Measurements from ENCODE around the gene GLYR1. TPM values are rescaled to one million over a fixed set of nuclear protein-coding genes. Genes with fewer than 3 reads are reported as not detected.

Gene GLYR1
- total RNA-seq, 2 donors from 2014 or later: 112 to 134 TPM

DNA sequence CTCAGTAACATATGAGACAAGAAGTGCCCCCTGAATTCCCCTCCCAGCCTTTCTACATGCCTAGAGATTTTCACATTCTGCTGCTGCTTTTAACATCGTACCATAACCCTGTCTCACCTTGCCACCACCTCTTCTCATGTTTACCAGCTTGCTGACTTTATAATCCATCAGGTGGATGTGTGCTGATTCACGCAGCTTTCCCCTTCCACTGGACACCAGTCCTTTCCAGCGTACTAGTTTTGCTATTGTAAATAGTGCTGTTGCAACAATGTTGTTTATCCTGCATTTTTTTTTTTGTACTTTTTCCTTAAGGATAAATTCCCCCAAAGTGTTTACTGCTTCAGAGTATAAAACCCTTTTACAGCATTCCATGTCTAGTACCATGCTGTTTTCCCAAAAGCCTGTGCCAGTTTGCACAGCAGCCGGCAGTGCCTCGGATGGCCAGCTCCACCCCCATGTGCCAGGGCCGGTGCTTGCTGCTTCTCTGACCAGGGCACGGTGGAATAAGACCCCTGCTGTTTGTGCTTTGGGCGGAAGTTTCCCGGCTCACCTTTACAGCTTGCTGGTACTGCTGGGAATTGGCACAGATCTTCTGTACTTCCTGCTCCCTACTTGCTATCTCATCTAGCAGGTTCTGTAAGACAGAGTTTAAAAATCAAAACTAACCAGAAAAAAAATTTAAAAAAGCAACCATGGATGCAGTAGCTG is 41.5 kb upstream of the GLYR1 start:
- Histone ChIP-seq H3K9ac (ENCODE audit: low read depth in 2 of 2, low read length in 2 of 2) (no peak overlapping the region), H3K36me3 (peaks cover 13% of the 10 kb centered on the region), H3K4me3 (no peak overlapping the region), H3K27ac (no peak overlapping the region), H3K9me3 (no peaks in the 10 kb centered on the region), H3K27me3 (no peaks in the 10 kb centered on the region), H3K4me1 (no peaks in the 10 kb centered on the region)
- TF ChIP-seq CTCF (IDR thresholded peaks at IDR 0.05): no peak
- intact Hi-C loops (cut with DNase I): no loop called here
- no peak for DNase-seq

DNA sequence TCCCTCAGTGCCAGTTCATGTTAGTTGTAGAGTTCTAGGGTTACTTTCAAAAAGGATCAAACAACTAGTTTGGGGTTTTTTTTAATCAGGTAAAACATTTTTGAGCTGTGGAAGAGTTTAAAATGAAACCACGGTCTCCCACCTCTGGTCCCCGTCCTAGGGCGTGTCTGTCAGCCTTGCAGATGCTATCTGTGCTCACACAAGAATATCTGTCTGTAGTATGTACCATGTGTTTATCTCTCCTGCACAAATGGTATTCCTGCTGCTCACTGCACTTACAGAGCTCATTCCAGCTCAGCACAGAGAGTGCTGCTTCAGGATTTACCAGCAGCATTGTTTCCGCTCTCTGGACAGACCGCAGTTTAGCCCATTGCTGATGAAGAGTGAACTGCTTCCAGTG is 39.1 kb upstream of the GLYR1 start:
- no peak for DNase-seq
- intact Hi-C loops (cut with DNase I): no loop called here
- no peak for TF ChIP-seq CTCF (IDR thresholded peaks at IDR 0.05)
- Histone ChIP-seq H3K9ac (ENCODE audit: low read depth in 2 of 2, low read length in 2 of 2) (no peak overlapping the region), H3K27ac (no peak overlapping the region), H3K36me3 (peaks cover 18% of the 10 kb centered on the region), H3K27me3 (no peaks in the 10 kb centered on the region), H3K4me1 (no peaks in the 10 kb centered on the region), H3K9me3 (no peaks in the 10 kb centered on the region), H3K4me3 (no peak overlapping the region)

GRCh38 chr16:4884972-4885874 is 38.1 kb upstream of the GLYR1 start:
- Histone ChIP-seq H3K27ac (no peak overlapping the region), H3K9ac (ENCODE audit: low read depth in 2 of 2, low read length in 2 of 2) (no peak overlapping the region), H3K4me1 (no peaks in the 10 kb centered on the region), H3K27me3 (no peaks in the 10 kb centered on the region), H3K4me3 (no peak overlapping the region), H3K36me3 (peaks cover 26% of the 10 kb centered on the region), H3K9me3 (no peaks in the 10 kb centered on the region)
- intact Hi-C loops (cut with DNase I): no loop called here
- no peak for TF ChIP-seq CTCF (IDR thresholded peaks at IDR 0.05)
- DNase-seq: no peak

DNA sequence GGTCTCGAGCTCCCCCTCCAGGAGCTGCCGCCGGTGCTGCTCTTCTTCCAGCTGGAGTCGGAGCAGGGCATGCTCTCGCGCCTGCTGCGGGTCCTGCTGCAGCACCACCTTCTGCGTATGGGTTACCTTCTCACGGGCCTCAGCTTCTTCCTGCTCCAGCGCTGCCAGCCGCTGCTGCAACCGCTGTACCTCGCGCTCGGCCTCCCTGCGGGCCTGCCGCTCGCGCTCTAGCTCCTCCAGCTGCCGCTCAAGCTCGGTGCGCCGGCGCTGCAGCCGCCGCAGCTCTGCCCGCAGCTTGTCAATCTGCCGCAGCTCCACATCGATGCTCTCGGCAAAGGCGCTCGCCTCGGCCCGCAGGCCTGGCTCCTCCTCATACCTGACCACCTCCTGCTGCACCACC is 37.1 kb upstream of the GLYR1 start:
- no peaks in the 10 kb centered on the region for H3K4me1 ChIP-seq
- H3K9ac ChIP-seq (ENCODE audit: low read depth in 2 of 2, low read length in 2 of 2): no peak overlapping the region
- H3K36me3 ChIP-seq: peaks cover 27% of the 10 kb centered on the region
- H3K4me3 ChIP-seq: no peak overlapping the region
- H3K27me3 ChIP-seq: no peaks in the 10 kb centered on the region
- TF ChIP-seq CTCF (IDR thresholded peaks at IDR 0.05): no peak
- intact Hi-C loops (cut with DNase I): no loop called here
- H3K9me3 ChIP-seq: no peaks in the 10 kb centered on the region
- no peak overlapping the region for H3K27ac ChIP-seq
- no peak for DNase-seq

- Histone ChIP-seq H3K4me3 (no peak overlapping the region), H3K27me3 (no peaks in the 10 kb centered on the region), H3K9me3 (no peaks in the 10 kb centered on the region), H3K36me3 (peaks cover 27% of the 10 kb centered on the region), H3K4me1 (no peaks in the 10 kb centered on the region), H3K27ac (no peak overlapping the region), H3K9ac (ENCODE audit: low read depth in 2 of 2, low read length in 2 of 2) (no peak overlapping the region)
- intact Hi-C loops (cut with DNase I): no loop called here
- no peak for DNase-seq
- no peak for TF ChIP-seq CTCF (IDR thresholded peaks at IDR 0.05)
Measured at GRCh38 chr16:4883501-4883900, 36.4 kb upstream of the GLYR1 start.

Measured in colonic mucosa (tissue), 4 donors.